GM19351 (cell line): Measurements from ENCODE around the gene COL27A1.

Experiments used
- ATAC-seq: cut with Tn5 transposase; IDR thresholded peaks from one replicate; pipeline ENCODE4 v1.9.1; 2021; ENCODE audit warnings: mild to moderate bottlenecking, moderate library complexity; ENCODE audit not compliant: unreplicated experiment

COL27A1 gene

DNA sequence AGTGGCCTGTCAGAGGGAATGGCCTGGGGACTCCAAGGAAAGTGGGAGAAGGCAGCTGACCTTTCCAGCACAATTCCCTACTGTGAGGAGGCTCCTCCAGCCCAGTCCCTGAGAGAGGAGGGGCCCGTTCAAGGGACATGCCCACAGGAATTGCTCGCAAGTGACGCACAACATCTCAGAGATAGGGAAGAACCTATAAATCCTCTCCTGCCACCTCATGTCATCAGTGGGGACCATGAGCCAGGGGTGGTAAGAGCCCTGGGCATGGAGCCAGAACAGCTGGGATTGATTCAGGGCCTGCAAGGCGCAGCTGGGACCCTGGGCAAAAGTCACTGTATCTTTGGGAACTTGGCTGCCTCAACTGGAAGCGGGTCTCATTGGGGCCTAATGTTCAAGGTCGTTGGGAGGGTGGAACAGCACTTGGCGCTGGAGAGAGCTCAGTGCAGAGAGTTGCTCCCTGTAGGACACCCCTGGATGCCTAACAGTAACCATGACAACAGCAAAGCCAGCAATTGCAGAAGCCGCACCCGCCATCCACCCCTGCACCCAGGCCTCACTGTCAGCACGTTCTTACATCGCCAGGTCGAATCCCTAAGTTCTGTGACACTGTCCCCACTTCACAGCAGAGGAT lies 126.3 kb downstream of the COL27A1 start:
- no peak for ATAC-seq

- no peak for ATAC-seq
Measured at GRCh38 chr9:114282104-114282485, 126.8 kb downstream of the COL27A1 start.

DNA sequence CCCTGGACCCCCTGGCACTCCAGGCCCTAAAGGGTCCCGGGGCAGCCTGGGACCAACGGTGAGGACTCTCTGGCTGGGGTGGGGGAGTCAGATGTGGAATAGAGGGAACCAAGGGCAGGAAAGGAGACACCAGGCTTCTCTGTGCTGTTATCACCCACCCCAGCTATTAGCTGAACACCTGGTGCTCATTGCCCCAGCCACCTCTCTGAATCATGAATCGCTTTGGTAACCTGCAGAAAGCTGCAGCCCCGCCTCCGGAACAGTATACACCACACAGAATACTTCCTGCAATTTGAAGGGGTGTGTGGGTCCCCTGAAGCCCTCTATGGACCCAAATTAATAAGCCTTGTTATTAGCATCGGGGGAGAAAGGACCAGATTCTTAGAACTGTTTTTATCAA lies 127.2 kb downstream of the COL27A1 start:
- no peak for ATAC-seq

DNA sequence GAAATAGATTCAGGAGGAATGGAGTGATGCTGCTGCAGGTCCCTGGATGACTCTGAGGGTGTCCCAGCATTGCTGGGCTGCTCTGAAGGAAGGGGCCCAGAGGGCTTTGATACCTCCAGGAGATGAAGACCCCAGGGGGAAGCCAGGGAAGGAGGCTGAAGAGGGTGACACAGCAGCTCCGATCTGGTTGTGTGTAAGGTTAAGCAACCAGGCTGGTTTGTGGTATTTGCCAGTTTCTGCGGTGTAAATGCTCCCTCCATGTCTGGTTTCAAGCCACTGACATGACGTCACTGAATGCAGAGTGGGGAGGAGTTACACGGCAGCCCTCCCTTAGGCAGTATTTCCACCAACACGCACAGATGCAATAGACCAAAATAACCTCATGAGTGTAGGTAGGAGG lies 127.6 kb downstream of the COL27A1 start:
- no peak for ATAC-seq

- no peak for ATAC-seq
Measured at GRCh38 chr9:114283551-114284111, 128.3 kb downstream of the COL27A1 start.

DNA sequence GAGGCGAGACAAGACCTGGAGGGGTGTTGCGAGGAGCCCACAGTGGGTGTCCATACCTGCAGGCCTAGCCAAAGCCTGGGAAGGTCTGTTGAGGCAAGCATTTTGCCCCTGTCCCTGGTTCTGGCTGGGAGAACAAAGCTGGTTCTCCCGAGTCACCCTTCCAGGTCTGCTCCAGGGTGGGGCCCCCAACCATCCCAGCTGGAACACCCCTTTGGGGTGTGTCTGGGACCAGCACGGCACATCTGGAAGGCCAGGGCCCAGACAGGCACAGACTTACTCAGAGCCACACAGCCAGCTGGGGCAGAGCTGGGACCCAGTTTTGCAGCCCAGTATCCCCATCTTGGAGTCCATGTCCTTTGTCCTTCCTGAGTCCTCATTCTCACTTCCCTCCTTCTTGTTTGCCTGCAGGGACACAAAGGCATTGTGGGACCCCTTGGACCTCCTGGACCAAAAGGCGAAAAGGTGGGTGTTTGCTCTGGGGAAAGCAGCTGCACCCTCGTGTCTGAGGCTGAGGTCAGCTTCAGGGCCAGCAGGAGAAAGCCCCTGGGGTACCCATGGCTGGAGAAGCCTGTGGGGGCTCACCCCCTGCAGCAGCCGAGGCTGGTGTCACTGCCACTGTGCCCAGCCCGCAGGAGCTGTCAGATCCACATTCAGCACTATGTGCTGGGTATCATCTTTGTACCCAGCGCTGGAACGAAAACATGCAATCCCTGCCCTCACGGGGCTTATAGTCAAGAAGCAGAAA lies 129.2 kb downstream of the COL27A1 start:
- no peak for ATAC-seq

GRCh38 chr9:114285166-114285867 lies 130.0 kb downstream of the COL27A1 start:
- no peak for ATAC-seq

DNA sequence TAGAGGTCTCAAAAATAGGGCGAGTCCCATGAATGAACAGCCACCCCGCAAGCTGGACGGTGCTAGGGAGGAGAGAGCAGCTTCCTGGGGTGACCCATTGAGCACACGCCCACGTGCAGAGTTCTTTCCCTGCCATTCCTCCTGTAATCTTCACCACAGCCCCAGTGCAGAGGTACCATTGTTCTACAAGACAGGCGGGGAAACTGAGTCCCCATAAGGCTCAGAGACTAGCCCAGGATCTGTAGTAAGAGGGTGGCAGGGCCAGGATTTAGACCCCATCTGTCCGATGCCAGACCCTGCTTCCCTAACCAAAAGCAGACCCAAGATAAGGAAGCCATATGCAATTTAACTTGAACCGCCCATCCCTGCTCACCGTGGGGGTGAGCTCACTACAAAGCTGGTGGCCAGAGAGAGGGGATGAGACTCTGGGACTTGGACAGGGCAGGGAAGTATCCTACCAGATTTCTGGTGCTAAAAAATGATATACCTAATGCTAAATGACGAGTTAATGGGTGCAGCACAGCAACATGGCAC lies 130.9 kb downstream of the COL27A1 start:
- no peak for ATAC-seq

GRCh38 chr9:114287001-114287762 lies 131.8 kb downstream of the COL27A1 start:
- ATAC-seq: no peak

DNA sequence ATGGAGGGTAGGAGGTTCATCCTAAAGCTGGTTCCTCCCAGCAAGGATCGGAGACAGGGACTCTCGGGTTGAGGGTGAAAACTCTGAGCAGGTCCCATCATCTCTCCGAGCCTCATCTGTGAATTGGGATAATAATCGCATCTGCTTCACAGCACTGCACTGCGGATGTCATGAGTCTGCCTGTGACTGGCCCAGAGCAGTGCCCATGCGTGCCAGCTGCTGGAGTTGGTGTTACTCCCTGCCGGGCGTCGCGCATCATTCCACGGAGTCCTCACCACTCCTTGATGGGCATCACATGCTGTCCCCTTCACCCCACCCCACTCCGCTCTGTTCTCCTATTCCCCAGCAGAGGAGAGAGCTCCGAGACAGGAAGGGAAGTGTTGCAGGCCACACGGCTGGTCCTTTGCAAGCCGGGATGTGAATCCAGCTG lies 132.4 kb downstream of the COL27A1 start:
- no peak for ATAC-seq

GRCh38 chr9:114288193-114289091 lies 133.1 kb downstream of the COL27A1 start:
- ATAC-seq: no peak

GRCh38 chr9:114289106-114289505 lies 133.8 kb downstream of the COL27A1 start:
- no peak for ATAC-seq

DNA sequence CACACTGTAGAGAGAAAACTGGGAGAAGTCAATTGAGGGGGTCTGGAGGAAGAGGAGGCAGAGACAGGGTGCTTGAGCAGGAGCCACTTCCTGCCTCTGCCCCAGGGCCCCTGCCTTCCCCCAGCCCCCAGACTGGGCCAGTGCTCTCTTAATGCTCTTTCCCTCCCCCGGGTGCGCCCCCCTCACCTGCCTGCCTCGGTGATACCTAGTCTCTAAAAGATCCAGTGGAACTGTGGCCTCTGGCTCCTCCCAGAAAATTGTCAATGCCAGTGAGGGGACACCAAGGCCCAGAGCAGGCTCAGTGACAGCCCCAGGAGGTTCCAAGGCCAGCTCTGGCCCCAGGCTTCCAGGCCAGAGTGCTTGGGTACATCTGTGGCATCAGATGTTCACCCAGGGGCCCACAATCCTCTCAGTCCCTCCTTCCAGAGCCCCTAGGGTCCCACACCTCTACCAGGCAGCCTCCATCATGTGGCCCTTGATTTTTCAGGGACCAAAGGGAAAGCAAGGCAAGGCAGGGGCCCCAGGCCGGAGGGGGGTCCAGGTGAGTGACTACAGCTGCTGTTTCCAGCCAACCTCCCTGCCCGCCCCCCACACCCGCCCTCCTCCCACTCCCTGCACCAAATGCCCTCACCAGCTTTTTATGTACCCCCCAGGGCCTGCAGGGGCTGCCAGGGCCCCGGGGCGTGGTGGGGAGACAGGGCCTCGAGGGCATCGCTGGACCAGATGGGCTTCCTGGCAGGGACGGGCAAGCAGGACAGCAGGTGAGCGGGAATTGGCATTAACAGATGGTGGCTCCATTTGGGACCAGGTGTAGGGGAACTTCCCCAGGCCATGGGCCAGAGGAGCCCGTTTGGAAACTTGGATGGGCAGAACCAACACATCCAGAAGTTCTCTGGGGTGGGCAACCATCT lies 134.5 kb downstream of the COL27A1 start:
- ATAC-seq: no peak

DNA sequence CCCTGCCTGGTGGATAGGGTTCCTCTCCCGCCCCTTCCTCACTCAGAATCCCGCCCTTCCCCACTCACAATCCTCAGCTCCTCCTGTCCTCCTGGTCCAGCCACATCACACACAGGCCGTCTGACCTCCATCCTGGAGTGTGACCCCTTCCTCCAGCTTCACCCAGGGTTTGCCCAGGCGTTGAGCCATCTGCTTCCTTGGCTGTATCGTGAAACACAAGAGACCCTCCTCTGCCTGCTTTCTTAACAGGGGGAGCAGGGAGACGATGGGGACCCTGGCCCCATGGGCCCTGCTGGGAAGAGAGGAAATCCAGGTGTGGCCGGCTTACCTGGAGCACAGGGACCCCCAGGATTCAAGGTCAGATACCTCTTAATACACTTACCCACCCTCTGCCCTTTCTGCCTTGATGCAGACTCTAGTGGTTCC lies 135.2 kb downstream of the COL27A1 start:
- no peak for ATAC-seq

- peak; percentile 51 for ATAC-seq
Measured at GRCh38 chr9:114291064-114291474, 135.7 kb downstream of the COL27A1 start.

- ATAC-seq: no peak
Measured at GRCh38 chr9:114291886-114292590, 136.7 kb downstream of the COL27A1 start.

- ATAC-seq: no peak
Measured at GRCh38 chr9:114294664-114295063, 139.3 kb downstream of the COL27A1 start.

DNA sequence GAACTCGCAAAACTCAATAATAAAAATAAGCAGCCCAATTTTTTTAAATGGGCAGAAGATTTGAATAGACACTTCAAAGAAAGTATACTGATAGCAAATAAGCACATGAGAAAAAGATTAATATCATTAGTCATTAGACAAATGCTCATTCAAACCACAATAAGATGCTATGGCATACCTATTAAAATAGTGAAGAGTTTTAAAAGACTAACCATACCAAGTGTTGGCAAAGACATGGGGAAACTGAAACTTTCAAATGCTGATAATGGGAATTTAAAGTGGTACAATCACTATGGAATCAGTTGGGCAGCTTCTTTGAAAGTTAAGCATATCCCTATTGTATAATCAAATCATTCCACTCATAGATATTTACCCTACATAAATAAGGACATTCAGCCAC lies 141.0 kb downstream of the COL27A1 start:
- no peak for ATAC-seq
